Fibroblast of villous mesenchyme (primary cell): Measurements from ENCODE around the gene TBL3. TPM values are rescaled to one million over a fixed set of nuclear protein-coding genes. Genes with fewer than 3 reads are reported as not detected.
"Not testable (repeated sequence)": the region's sequence is repeated elsewhere in the genome, so short reads cannot be mapped to it uniquely, and the experiment has no call there.

Experiments
- DNase-seq: peaks from one replicate; pipeline ENCODE4 v3.0.0-alpha.2; 2010; ENCODE audit warnings: low read depth
- H3K4me3 ChIP-seq: 2 replicates; pipeline ENCODE4 v1.5.1; 2011; ENCODE audit warnings: low read depth, mild to moderate bottlenecking, low read length
- total RNA-seq: library from RNA; depleted of rRNA; stranded (reverse); fragments of >200 nt; gene quantifications from 2 replicates; pipeline ENCODE4 v1.2.3, GENCODE V29; 2012
- TF ChIP-seq, protein P1 (sequence below): IDR thresholded peaks from 2 replicates; pipeline ENCODE4 v1.5.1; 2012; ENCODE audit warnings: low read depth, mild to moderate bottlenecking, low read length; ENCODE audit not compliant: insufficient read depth

The TBL3 gene
- total RNA-seq, 1 donor: 28.5 TPM

DNA sequence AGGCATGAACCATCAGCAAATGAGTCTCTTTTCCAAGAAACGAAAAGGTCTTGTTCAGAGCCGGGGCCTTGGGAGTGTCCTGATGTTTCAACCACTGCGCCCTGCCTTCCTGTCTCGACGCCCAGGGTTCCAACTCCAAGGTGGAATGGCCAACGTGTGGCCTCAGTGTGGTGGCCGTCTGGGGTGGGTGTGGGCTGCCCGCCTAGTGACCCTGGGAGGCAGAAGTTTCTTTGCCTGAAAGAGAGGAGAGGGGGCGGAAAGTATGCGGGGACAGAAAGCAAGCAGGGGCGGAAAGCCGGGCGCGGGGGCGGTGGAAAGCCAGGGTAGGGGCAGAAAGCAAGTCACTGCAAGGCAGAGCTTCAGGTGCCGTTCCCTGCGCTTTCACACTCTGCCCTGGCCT, 32.9 kb upstream of the TBL3 start:
- TF ChIP-seq, protein P1, sequence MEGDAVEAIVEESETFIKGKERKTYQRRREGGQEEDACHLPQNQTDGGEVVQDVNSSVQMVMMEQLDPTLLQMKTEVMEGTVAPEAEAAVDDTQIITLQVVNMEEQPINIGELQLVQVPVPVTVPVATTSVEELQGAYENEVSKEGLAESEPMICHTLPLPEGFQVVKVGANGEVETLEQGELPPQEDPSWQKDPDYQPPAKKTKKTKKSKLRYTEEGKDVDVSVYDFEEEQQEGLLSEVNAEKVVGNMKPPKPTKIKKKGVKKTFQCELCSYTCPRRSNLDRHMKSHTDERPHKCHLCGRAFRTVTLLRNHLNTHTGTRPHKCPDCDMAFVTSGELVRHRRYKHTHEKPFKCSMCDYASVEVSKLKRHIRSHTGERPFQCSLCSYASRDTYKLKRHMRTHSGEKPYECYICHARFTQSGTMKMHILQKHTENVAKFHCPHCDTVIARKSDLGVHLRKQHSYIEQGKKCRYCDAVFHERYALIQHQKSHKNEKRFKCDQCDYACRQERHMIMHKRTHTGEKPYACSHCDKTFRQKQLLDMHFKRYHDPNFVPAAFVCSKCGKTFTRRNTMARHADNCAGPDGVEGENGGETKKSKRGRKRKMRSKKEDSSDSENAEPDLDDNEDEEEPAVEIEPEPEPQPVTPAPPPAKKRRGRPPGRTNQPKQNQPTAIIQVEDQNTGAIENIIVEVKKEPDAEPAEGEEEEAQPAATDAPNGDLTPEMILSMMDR: no peak
- no peak overlapping the region for H3K4me3 ChIP-seq
- DNase-seq: no peak

DNA sequence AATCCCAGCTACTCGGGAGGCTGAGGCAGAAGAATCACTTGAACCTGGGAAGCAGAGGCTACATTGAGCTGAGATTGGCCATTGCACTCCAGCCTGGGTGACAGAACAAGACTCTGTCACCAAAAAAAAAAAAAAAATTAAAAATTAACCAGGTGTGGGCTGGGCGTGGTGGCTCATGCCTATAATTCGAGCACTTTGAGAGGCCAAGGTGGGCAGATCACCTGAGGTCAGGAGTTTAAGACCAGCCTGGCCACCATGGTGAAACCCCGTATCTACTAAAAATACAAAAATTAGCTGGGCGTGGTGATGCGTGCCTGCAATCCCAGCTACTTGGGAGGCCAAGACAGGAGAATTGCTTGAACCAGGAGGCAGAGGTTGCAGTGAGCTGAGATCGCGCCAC, 32.0 kb upstream of the TBL3 start:
- not testable (repeated sequence) for H3K4me3 ChIP-seq, DNase-seq

DNA sequence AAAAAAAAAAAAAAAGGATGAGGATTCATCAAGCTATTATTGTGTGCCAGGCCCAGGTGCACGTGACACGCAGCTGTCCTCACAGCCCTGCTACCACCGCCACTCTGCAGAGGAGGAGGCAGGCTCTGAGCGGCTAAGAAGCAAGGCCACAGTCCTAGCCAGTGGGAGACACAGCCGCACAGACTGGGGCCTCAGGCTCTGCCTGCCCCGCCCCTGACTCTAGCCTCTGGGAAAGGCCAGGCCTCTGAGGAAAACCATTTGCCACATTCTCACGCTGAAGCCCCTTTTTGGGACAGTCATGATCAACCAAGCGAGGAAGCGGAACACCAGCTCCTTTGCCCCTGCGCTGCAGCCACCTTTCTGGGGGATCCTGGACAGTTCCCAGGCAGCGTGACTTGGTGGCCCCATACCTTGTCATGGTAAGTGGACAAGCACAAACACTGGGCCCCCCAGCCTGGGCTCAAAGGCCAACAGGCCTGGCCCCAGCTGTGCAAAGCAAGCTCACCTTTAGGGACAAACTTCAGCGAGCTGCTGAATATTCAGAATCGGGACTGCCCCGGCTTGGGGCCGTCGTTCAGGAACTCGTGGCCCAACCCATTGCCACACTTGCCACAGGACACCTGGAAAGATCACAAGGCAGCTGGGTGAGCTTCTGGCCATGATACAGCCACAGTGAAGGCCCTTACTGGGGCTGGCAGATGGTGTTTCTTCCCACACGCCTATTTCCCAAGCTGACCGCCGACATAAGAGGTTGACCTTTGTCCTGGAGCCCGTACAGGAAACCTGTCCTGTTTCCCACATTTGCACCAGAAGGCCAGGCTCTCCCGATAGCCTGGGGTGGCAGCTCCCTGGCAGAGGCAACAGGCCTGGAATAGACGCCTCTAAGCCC, 31.3 kb upstream of the TBL3 start:
- TF ChIP-seq, protein P1: no peak
- DNase-seq: no peak
- no peak overlapping the region for H3K4me3 ChIP-seq

DNA sequence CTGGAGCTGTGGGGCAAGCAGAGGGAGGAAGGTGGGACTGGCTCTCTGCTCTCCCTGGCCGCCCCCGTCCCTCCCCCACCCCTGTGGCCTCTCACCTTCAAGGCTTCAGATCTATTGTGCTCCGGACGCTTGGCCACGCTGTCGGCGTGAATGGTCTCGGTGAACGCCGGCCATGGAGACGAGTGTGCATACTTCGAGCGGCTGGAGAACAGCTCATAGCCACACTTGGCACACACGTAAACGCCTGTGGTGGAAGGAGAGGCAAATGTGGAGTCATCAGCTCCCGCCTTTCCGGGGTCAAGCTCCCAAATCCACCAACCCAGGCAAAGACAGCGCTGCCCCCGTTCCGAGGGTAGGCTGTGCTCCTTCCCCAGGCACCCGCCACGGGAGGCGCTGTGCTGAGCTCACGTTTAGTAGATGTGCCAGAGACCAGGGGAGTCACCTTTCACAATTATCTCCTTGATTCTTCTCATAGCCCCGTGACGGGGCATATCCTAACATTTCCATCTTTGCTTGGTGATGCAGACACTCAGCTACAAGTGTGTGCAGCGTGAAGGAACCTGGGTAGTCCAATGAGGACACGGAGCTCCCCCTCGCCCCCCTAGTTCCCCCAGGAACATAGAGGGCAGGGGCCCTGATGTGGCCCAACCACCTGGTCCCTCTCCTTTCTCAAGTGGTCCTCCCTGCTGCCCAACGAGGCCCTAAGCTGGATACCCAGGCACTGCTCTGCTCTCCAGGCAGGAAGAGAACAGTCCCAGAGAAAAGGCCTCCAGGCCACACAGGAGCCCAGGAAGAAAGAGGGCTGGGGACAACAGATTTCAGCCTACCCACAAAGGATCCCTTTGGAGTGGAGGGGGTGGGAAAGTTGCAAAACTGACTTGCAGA, 30.4 kb upstream of the TBL3 start:
- no peak for DNase-seq
- TF ChIP-seq, protein P1: peak; percentile 8
- peak overlapping the region; percentile 93 for H3K4me3 ChIP-seq

DNA sequence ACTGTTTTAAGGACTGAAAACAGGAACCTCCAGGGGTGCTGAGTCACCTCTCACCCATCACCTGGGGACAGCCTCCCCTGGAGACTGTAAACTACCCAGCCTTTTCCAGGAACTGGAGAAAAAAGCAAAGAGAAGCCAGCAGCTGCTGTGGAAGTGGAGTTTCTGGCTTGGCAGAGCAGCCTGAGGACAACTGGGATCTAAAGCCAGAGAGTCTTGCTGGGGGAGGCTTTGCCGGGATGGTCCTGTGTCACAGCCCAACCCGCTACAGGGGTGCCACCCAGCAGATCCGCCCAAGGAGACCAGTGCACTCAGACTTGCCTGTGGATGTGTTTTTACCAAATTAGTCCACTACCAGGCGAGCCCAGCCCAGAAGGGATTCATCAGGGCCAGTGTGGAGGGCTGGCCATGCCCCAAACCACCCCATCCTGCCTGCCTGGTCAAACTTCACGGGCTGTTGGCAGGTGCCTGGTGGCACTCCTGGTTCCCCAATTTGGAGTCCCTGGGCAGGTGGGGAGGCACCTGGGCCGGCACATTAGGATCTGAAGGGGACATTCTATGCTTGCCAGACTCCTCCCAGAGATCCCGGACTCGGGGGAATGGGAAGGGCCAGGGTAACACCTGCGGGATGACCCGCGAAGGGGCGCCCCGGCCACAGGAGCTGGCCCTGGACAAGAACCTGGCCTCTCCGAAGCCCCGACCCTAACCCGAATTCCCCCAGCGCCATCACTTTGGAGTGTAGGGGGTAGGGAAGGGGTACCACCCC, 29.6 kb upstream of the TBL3 start:
- TF ChIP-seq, protein P1: no peak
- DNase-seq: no peak
- peak overlapping the region; percentile 93 for H3K4me3 ChIP-seq

DNA sequence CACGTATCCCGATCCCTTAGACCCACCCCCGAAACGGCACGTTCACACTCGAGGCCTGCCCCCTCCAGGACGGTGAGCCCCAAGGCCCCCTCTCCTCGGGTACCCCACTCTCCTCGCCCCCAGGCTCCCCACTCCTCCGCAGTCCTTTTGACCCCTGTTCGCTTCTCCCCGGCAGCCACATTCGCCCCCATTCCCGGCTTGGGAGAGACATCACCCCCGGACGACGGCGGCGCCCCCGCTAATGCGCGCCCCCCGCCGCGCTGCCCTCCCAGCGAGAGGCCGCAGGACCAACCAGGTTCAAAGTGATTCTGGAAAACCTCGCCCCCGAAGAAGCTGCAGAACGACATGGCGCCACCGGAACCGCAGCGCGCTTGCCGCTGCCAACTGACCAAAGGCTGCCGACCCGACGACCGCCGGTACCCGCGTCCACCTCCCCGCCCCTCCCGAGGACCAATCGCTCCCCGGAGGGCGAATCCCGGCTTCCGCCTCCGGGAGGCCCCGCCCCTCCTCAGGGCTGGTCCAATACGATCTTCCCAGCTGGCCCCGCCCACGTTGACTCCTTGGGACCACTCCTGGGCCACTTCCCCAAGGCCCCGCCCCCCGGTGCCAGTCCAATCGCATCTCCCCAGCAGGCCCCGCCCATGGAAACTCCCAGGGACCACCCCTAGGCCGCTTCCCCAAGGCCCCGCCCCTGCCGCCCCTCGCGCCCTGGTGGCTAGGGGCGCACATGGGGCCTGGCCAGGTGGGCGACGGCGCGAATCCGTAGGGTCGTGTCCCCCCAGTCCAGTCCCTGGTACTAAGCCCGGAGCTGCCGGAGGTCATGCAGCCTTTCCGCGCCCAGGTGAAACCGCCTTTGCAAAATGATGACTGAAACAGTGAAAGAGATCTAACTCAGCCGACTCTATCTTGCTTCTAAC, 28.8 kb upstream of the TBL3 start, which contains the start of gene MSRB1:
Gene MSRB1 (minus strand): TSS at position 390 of the 917 bp plus-strand sequence. CDS start 43 bp downstream, at position 347.
- TF ChIP-seq, protein P1: no peak
- DNase-seq: peak; percentile 98
- H3K4me3 ChIP-seq: peak within 1 kb of the TSS; percentile 93
